H54 (cell line): Measurements from ENCODE around the gene HOXD3.

Source experiments
- DNase-seq: peaks from one replicate; pipeline ENCODE4 v3.0.0; 2011; ENCODE audit warnings: low spot score, mixed read lengths; ENCODE audit not compliant: insufficient read length
- FAIRE-seq: peaks from 3 replicates; lab custom pipeline; 2011; peaks lifted over from hg19 to GRCh38; lab: Jason Lieb, UNC
- POLR2A ChIP-seq: IDR thresholded peaks from 2 replicates; pipeline ENCODE4 v1.6.1; 2011; ENCODE audit warnings: low read depth, mild to moderate bottlenecking, low read length

Gene HOXD3

DNA sequence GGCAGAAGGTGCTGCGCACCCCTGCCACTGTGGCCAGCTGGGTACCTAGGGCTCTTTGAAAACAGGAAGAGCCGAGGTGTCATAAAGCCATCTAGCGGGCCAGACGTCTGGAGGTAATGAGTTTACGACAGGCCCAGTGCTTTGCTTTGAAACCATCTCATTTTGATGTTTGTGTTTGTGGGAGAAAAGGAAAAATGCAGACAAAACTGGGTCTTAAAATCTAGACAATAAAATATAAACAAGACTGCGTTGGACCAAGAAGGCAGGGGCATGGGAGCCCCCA lies 31.4 kb upstream of the HOXD3 start:
- DNase-seq = no peak
- no peak for TF ChIP-seq POLR2A
- FAIRE-seq = no peak

DNA sequence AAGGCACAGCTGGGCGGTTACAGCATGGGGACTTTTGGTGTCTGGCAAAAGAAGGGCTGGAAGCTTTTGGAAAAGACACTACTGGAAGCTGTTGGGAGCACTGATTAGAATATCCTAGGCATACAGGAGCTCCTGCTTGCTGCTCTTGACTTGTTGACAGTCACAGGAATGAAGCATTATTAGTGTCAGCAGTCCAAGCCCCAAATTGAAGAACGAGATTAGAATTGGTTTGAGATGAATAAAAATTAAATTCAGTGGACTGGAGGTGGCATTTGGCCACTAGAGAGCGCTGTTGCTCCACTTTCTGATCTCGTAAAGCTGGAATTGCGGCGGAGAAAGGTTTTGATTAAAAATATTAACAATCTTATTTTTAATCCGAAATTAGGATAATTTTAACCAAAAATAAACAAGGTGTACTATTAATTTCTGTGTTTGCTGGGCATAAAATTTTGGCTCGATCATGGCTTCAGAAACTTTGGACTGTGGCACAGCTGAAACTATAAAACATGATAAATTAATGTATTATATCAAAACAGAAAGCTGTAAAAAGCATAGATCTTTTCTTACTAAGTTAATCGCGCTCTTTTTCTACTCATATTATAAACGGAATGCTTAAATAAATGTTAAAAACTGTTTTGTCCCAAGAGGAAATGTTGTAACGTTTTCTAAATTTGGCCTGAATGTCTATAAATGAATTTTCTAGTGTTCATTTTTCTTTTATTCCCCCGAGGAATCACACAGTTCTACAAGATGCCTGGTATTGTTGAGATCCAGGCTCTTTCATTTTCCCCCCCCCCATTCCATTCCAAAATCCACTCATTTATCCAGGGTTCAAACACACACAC lies 30.0 kb upstream of the HOXD3 start:
- TF ChIP-seq POLR2A = no peak
- no peak for DNase-seq
- FAIRE-seq = peak; percentile 82

DNA sequence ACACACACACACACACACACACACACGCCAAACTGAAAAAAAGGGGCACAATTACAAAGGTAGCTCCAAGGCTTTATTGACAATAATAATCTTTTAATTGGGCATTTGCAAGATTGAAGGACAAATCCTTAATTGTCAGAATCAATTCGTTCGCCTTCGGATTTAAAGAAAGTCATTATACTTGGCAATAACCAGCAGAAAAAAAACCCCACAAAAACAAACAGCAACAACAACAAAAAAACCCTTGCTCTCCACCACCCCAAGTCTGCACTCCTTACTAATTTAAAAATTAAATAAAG lies 29.4 kb upstream of the HOXD3 start:
- DNase-seq = no peak
- TF ChIP-seq POLR2A = no peak
- FAIRE-seq = no peak

DNA sequence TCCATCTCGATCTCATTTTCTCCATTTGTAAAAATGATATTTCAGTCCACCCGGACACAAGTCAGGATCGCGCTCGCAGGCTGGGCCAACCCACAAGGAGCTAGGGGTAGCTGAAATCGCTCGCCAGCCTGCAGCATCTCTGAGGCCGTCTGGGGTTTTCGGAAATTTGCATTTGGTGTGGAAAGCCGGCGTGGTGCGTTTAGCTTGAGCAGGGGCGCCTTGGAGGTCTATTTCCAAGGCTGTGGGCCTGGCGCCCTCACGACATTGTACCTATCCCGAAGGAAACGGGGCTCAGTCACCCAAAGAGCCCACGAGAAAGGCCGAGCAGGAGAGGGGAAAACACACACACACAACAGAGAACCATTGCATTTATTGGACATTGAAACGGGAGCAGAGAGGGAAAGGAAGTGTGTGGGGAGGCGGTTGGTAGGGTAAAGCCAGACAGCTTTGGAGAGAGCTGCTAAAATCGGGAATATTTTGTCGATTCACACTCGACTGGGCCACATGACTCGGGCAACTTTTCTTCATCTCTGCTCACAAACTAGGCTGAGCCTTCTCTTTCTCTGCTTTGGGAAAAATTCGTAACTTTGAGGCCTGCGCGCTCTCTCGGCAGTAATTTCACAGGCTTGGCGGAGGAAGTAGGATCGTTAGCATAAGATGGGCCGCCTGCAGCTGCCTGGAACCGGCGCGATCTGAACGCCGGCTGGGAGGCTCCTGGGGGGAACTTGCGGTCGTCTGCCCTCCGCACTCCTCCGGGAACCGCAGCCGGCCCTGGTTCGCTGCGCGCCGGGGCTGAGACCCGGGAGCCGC lies 28.7 kb upstream of the HOXD3 start:
- FAIRE-seq (no peak), DNase-seq (no peak)
- no peak for TF ChIP-seq POLR2A

DNA sequence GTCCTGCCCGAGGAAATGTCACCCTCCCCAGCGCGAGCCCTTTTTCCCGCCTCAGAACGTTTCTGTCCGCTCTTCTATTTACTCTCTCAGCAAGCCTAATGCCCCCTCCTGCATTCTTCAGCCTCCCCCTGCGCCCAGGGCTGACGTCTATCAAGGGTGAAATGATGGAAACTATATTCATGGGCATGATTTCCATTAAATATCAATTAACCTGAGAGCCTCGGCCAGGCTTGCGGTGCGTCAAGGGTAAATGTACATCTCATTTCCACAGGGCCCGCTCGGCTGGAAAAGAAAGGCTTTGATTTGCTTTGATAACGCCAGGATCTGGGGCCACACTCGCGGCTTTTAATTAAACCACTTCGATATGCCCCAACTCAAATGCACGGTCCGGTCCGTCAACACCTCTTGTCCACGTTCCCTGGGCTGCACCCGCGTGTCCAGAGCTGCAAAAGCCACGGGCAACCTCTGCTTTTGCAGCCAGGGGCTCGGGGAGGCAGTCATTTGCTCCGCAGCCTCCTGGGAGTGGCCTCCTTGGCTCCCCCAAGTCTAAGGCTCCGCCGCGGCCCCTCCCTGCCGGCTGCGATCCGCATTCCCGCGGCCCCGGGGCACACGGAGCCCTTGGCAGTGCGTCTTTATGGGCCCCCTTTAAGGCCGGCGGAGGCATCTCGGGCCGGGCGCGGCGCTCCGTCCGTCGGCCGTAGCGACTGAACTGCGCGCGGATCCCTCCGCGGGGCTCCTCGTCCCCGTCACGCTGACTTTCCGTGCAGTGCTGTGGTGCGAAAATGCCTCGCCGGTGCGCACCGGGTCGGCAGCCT lies 27.9 kb upstream of the HOXD3 start, which contains the start of gene HOXD8:
HOXD8 (plus strand) TSS at position 724 of the 815 bp plus-strand sequence. CDS start 662 bp downstream, outside the sequence.
- DNase-seq (no peak), FAIRE-seq (no peak)
- 0 out of 2 replicates have a peak, but pooled peaks have one; percentile 29 for TF ChIP-seq POLR2A

DNA sequence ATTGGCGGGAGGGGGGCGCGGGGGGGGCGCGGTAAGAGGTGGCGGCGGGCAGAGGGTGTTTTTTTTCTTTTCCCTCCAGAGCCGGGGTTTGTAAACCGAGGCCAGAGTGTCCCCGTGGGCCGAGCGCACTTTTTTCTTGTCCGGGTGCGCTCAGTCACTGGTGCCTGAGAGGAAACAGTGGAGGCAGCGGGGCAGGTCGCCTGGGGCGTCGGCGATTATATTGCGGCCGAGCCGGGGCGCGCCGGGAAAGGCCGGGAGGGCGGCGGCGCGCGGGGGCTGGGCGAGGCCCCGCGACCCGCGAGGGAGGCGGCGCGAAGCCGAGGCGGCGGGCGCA lies 27.3 kb upstream of the HOXD3 start:
- DNase-seq (no peak), FAIRE-seq (no peak)
- TF ChIP-seq POLR2A = no peak

DNA sequence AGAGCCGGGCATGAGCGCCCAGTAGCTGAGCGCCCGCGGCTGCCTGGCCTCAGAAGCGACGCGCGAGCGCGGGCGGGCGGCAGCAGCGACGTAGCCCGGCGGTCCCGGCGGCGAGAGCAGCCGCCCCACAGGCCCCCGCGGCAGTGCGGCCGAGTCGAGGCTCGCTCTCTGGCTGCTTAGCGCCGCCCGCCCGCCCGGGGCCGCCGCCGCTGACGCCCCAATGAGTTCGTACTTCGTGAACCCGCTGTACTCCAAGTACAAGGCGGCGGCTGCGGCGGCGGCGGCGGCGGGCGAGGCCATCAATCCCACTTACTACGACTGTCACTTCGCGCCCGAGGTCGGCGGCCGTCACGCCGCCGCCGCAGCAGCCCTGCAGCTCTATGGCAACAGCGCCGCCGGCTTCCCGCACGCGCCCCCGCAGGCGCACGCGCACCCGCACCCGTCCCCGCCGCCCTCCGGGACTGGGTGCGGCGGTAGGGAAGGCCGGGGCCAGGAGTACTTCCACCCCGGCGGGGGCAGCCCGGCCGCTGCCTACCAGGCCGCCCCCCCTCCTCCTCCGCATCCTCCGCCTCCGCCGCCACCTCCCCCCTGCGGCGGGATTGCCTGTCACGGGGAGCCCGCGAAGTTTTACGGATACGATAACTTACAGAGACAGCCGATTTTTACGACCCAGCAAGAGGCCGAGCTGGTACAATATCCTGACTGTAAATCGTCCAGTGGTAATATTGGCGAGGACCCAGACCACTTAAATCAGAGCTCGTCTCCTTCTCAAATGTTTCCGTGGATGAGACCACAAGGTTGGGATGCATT lies 26.8 kb upstream of the HOXD3 start:
- FAIRE-seq = no peak
- TF ChIP-seq POLR2A = peak; percentile 25; the same call in 1 of the 2 replicates
- DNase-seq = peak; percentile 57

DNA sequence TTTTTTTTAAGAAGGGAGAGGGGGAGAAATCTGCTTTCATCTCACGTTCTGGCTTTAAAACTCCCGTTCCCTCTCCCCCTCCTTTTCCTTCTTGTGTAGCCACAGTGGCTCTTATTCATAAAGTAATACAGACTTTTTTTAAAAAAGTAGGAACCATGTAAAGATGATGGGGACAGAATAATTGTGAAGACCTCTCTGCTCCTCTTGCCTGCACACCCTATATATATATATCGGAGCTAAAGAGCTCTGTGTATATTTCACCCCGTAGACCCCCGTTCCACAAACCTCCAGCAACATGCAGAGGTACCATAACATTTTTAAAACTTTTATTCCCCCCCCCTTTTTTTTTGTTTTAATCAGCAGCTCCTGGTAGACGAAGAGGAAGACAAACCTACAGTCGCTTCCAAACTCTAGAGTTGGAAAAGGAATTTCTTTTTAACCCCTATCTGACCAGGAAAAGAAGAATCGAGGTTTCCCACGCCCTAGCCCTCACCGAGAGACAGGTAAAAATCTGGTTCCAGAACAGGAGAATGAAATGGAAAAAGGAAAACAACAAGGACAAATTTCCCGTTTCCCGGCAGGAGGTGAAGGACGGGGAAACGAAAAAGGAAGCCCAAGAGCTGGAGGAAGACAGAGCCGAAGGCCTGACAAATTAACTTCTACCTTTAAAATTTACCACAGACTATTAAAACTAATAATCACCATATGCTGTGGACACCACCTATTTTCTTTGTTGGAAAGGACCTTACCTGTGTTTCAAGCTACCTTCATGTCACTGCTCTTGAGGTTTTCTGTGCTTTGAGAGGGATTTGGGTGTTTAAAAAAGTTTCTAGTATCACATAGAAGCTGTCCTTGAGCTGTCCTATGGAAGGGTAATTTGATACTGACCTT lies 25.9 kb upstream of the HOXD3 start:
- DNase-seq (no peak), FAIRE-seq (no peak)
- TF ChIP-seq POLR2A = no peak

DNA sequence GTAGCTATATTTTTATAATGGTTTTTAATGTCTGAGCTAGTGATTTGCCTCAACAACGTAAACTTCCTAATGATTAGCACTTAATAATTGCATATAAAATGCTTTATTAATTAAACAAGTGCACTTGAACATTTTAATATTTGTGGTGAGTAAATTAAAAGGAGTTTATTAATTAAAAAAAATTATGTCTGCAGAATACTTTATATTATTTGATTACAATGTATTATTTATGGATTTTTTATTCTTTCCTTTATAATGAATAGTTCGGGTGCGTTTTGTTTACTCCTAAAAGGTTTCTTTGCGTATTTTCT lies 25.3 kb upstream of the HOXD3 start:
- FAIRE-seq (no peak), DNase-seq (no peak)
- no peak for TF ChIP-seq POLR2A

DNA sequence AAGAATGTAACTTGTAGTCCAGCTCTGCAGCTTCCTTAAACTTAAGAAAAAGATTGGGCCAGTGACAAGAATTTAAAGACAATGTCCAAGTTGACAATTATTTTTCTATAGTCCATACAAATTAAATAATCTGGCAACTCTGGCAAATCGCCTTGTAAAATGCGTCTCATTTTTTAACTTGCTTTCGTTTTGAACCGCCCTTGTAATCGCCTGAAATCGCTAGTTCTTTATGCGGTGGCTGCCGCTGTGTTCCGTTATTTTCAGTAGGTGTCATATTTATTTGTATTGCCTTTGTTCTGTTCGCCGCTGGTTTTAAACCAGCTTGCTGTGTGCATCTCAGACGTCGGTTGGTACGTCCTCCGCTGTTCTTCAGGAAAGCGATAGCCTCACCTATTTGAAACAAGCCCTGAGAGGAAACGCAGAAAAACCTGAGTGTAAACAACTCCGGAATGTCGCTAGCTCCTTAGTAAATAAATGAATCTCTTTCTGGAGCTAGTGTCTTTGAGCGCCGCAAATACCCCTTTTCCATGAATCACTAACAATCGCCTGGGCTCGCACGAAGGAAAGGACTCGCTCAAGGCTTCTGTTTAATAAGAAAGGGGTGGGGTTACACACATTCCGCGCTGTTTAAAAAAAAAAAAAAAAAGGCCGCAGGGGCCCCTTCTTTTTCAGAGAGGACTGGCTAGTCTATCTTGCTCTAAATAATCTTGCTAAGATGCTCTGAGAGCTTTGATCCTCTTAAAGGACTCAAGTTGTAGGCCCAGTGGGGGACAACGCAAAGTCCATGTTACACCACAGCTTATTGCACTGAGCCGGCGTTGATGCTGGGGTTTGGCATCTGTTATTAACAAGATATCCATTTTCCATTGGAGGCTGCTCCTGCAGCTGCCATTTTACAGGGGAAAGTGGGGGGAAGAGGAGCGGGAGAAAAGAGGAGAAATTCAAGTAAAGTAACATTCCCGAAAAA lies 24.6 kb upstream of the HOXD3 start:
- FAIRE-seq = peak; percentile 30

DNA sequence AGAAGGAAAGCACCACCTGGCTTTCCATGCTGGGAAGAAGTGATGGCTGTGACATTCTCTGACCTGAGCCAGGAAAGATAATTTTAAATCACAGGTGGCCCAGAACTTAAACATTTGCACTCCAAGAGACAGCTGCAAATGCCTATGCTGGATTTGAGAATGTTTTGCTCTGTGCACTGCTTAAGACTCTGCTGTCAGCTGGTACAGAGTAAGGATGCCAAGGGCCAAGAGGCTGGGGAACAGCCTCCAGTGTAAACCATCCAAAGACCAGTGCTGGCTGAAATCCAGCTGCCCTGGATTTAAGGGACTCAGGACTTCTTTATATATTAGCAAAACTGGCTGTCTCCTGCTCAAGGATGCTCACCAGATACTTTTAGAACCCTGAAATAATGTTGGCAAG lies 23.7 kb upstream of the HOXD3 start:
- FAIRE-seq (no peak), DNase-seq (no peak)
- no peak for TF ChIP-seq POLR2A

More for the DNA sequence above, 24.6 kb upstream of the HOXD3 start:
- no peak for DNase-seq
- TF ChIP-seq POLR2A = no peak
